Measurements from ENCODE around the gene PLVAP. TPM values are rescaled to one million over a fixed set of nuclear protein-coding genes. Genes with fewer than 3 reads are reported as not detected.
A peak's percentile ranks its signal among the peaks of the same experiment; 100 is the strongest.

Gene PLVAP
- total RNA-seq, 1 donor from 2014 or later, result 0.72 TPM

DNA sequence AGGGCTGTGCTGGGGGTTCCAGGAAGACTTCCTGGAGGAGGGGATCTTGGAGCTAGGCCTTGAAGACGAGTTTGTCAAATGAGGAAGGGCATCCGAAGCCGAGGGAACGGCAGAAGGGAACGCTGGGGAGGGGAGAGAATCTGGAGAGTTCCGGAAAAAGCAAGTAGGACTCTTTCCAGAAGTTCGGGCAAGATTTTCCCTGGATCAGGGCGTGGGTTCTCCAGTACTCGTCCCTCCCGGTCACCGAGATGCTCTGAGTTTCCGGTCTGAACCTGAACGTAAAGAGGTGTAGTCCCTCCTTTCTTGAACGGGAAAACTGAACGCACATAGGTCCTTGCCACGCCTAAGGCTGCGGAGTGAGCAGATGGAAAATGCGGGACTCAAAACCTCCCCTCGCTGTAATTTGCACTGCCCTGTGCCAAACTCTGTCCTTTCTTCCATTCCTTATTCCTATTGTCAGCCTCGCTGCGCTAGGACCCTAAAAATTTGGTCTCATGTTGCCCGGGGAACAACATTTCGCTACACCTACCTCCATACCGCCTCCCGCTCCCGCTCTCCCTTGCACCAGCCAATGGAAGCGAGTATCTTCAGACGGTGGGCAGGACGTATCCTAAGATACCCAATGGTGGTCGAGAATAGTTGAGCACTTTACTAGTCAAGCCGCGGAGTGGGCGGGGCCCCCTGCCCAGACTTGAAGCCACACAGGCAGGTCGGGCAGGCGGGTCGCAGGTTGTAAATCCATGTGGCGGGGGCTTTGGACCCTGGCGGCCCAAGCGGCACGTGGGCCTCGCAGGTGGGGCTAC, 40.1 kb downstream of the PLVAP start, which contains the start of gene GTPBP3:
Gene GTPBP3, plus strand, starts transcription at position 682 of the 803 bp plus-strand sequence. Its CDS starts 59 bp downstream, at position 741.
- DNase-seq (ENCODE audit: extremely low spot score, unreplicated experiment), result peak; percentile 95
- Mint-ChIP-seq H3K27ac (peak within 1 kb of the TSS; percentile 98), H3K4me1 (ENCODE audit: unreplicated experiment) (peaks cover 15% of the 10 kb centered on the region), H3K36me3 (peaks cover 4% of the 10 kb centered on the region), H3K9me3 (no peaks in the 10 kb centered on the region), H3K27me3 (peaks cover 3% of the 10 kb centered on the region), H3K4me3 (peak within 1 kb of the TSS; percentile 95)
- TF ChIP-seq, protein P1, sequence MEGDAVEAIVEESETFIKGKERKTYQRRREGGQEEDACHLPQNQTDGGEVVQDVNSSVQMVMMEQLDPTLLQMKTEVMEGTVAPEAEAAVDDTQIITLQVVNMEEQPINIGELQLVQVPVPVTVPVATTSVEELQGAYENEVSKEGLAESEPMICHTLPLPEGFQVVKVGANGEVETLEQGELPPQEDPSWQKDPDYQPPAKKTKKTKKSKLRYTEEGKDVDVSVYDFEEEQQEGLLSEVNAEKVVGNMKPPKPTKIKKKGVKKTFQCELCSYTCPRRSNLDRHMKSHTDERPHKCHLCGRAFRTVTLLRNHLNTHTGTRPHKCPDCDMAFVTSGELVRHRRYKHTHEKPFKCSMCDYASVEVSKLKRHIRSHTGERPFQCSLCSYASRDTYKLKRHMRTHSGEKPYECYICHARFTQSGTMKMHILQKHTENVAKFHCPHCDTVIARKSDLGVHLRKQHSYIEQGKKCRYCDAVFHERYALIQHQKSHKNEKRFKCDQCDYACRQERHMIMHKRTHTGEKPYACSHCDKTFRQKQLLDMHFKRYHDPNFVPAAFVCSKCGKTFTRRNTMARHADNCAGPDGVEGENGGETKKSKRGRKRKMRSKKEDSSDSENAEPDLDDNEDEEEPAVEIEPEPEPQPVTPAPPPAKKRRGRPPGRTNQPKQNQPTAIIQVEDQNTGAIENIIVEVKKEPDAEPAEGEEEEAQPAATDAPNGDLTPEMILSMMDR (conservative IDR thresholded peaks at IDR 0.05), result no peak

DNA sequence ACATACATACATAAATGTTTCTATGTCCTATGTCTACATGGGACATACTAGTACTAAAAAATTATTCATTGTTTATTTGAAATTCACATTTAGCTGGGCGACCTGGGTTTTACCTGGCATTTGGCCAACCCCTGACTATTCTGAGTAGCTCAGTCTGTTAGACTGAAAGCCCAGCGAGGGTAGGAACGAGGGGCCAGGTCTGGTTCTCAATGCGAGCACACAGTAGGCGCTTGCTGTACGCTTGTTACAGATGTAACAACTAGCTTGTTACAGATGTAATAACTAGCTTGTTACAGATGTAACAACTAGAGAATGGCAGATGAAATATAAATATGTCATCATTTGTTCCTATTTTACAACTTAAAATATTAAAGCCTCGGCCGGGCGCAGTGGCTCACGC, 41.6 kb downstream of the PLVAP start:
- peak overlapping the region; percentile 98 for H3K4me3 Mint-ChIP-seq
- no peak for DNase-seq (ENCODE audit: extremely low spot score, unreplicated experiment)
- peaks cover 5% of the 10 kb centered on the region for H3K27me3 Mint-ChIP-seq
- peak overlapping the region; percentile 98 for H3K27ac Mint-ChIP-seq
- H3K9me3 Mint-ChIP-seq, result no peaks in the 10 kb centered on the region
- peaks cover 15% of the 10 kb centered on the region for H3K4me1 Mint-ChIP-seq (ENCODE audit: unreplicated experiment)
- TF ChIP-seq, protein P1 (conservative IDR thresholded peaks at IDR 0.05), result no peak
- H3K36me3 Mint-ChIP-seq, result peaks cover 8% of the 10 kb centered on the region

DNA sequence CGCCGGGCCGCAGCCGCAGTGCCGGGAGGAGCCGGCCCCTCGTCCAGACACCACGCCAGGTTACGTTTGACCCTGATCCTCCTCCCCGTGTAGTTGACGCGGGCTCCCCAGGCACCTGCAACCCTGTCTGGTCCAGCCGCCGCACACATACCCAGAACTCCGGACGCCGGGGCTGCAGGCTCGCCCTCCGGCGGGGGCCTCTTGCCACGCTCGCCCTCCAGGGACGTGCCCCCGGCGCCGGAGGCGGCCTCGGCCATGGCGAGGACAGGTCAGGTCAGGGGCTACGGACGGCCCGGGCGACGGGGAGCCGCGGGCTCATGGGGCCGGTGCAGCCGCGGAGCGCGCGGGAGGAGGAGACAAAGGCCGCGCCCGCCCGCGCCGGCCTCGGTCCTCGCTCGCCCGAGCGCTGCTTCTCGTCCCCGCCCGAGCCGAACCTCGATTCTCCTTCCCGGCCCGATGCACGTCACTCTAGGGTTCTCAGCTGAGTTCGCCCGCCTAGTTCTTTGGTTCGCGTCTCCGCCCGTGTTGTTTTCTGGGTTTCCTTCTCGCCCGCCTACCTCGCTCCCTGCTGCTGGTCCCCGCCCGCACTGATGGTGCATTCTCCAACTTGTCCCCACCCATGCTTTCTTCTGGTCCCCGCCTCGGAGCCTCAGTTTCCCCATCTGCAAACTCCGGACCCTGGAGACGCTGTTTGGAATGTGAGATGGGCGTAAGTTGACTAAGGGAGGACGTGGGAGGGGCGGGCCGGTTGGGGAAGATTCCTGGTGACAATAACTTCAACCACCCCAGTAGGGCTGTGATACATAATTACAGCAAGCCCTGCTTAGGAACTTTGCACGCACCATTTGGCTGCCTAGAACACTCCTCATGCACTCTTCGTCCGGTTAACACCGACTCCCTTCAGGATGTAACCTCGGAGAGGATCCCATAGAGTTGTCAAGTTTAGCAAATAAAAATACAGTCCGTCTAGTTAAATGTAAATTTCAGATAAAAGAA, 42.4 kb downstream of the PLVAP start, which contains the start of gene ANO8:
Gene ANO8, minus strand, starts transcription at position 442 of the 996 bp plus-strand sequence. Its CDS starts 185 bp downstream, at position 257.
- Mint-ChIP-seq H3K27ac (peak within 1 kb of the TSS; percentile 98), H3K9me3 (no peaks in the 10 kb centered on the region), H3K4me3 (peak within 1 kb of the TSS; percentile 98), H3K4me1 (ENCODE audit: unreplicated experiment) (peaks cover 15% of the 10 kb centered on the region), H3K36me3 (peaks cover 9% of the 10 kb centered on the region), H3K27me3 (peaks cover 10% of the 10 kb centered on the region)
- DNase-seq (ENCODE audit: extremely low spot score, unreplicated experiment), result peak; percentile 97
- TF ChIP-seq, protein P1 (conservative IDR thresholded peaks at IDR 0.05), result no peak

DNA sequence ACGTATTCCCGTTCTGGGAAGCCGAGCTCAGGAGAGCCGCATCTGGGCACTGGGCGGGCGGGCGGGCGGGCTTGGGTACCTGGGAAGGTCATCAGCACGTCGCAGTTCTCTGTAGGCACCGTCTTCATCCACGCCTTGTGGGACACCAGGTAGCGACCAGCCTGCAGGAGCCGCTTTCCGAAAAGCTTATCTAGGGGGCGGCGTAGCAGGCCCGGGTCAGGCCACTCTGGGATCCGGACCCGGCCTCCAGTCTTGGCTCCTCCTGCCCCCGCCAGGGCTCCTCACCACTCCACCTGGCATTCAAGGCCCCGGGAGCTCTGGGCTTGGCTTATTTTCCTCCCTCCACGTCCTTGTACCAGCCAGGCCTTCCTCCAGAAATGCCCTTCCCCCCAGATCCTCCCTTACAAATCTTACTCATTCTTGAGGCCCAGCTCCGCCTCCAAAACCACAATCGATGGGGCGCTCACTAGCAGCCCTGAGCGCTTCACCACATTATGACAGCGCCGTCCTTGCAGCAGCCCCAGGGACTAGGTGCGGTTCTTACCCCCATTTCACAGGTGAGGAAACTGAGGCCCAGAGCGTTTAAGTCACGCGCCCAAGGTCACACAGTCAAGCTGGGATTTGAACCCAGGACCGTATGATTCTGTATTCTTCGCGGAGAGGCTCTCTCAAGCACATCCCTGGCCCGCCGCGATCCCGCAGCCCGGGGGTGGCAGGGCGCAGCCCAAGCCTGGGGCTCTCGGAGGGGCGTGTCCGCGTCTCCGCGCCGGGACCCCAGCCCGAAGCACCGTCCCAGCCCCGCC, 43.3 kb downstream of the PLVAP start:
- TF ChIP-seq, protein P1 (conservative IDR thresholded peaks at IDR 0.05), result no peak
- H3K27me3 Mint-ChIP-seq, result peaks cover 10% of the 10 kb centered on the region
- DNase-seq (ENCODE audit: extremely low spot score, unreplicated experiment), result no peak
- peaks cover 9% of the 10 kb centered on the region for H3K36me3 Mint-ChIP-seq
- peak overlapping the region; percentile 98 for H3K4me3 Mint-ChIP-seq
- H3K4me1 Mint-ChIP-seq (ENCODE audit: unreplicated experiment), result peaks cover 15% of the 10 kb centered on the region
- H3K27ac Mint-ChIP-seq, result peak overlapping the region; percentile 85
- H3K9me3 Mint-ChIP-seq, result no peaks in the 10 kb centered on the region
